Lower leg skin (tissue), 3 donors: Measurements from ENCODE around the gene FRY.

Experiments
- CTCF ChIP-seq, 3 donors: fragments of 450-650 bp; IDR thresholded peaks; one replicate each; pipeline ENCODE4 v1.5.1; 2016; ENCODE audit warnings: antibody characterized with exemption in 3 of 3, mild to moderate bottlenecking in 3 of 3, moderate library complexity in 2 of 3
- POLR2A ChIP-seq, 2 donors: fragments of 450-650 bp; IDR thresholded peaks; one replicate each; pipeline ENCODE4 v1.6.1; 2016 to 2017; ENCODE audit warnings: antibody characterized with exemption in 2 of 2, mild to moderate bottlenecking in 1 of 2, moderate library complexity in 1 of 2

DNA sequence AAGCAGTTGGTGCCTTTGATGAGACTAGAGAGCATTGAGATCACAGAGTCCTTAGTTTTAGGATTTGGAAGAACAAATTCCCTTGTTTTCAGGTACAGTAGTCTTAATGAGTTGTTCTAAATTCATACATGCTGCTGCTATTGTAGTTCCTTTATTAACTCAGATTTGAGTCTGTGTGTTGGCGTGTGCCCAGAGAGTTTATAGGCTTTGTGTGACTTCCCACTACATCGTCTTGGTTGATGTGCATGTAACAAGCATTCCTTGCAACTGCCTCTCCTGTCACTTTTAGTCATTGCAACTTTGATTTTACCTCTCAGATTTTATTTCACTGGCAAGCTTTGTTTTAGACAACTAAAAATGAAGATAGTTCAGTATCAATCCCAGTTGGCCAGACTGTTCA, 148.1 kb downstream of the FRY start:
- TF ChIP-seq CTCF (IDR thresholded peaks at IDR 0.05) (no peak), POLR2A (IDR thresholded peaks at IDR 0.05) (no peak)
